Measurements from ENCODE around the gene MAB21L3. TPM values are rescaled to one million over a fixed set of nuclear protein-coding genes. Genes with fewer than 3 reads are reported as not detected.

Gene MAB21L3
- total and polyA plus RNA-seq, 2 experiments from 2014 or later, result not detected

DNA sequence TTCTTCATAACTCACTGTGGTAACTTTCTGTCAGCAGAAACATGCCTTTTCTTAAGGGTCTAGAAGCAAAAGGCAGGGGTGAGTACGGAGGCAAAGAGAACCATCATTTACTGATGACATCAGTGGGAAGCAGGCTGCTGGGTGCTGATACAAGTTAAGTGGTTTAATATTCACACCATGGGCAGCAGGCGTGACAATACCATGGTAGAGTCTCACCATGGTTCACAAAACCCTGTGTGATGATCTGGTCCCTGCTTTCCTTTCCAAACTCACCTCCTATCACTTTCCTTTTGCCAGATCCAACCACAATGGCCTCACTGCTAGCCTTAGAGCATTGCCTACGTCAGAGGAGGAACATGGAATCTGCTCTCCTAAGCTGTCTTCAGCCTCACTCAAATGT lies 8.7 kb downstream of the MAB21L3 start:
- no peaks in the 10 kb centered on the region for H3K9me2 ChIP-seq (ENCODE audit: insufficient read depth)
- ATAC-seq (no peak), DNase-seq (ENCODE audit: low spot score) (no peak)
- H3K4me3 Mint-ChIP-seq, result no peak overlapping the region
- no peaks in the 10 kb centered on the region; the same call in 1 of the 2 replicates for H4K20me1 ChIP-seq (replicated peaks; ENCODE audit: insufficient read depth)
- H3K27me3 Mint-ChIP-seq (ENCODE audit: insufficient read depth, low read depth, poor library complexity), result no peaks in the 10 kb centered on the region
- TF ChIP-seq JUNB (IDR thresholded peaks at IDR 0.05; ENCODE audit: unreplicated experiment) (no peak), STAT1 (IDR thresholded peaks at IDR 0.05; ENCODE audit: unreplicated experiment) (no peak), CREB1 (CRISPR knock-in tag; IDR thresholded peaks at IDR 0.05; ENCODE audit: low read depth) (no peak), ZNF462 (CRISPR knock-in tag; IDR thresholded peaks at IDR 0.05) (no peak), EZH2phosphoT487 (IDR thresholded peaks at IDR 0.05; ENCODE audit: unreplicated experiment) (no peak), POLR2AphosphoS5 (IDR thresholded peaks at IDR 0.05; ENCODE audit: low read depth) (no peak)
- TF ChIP-seq, protein P1, sequence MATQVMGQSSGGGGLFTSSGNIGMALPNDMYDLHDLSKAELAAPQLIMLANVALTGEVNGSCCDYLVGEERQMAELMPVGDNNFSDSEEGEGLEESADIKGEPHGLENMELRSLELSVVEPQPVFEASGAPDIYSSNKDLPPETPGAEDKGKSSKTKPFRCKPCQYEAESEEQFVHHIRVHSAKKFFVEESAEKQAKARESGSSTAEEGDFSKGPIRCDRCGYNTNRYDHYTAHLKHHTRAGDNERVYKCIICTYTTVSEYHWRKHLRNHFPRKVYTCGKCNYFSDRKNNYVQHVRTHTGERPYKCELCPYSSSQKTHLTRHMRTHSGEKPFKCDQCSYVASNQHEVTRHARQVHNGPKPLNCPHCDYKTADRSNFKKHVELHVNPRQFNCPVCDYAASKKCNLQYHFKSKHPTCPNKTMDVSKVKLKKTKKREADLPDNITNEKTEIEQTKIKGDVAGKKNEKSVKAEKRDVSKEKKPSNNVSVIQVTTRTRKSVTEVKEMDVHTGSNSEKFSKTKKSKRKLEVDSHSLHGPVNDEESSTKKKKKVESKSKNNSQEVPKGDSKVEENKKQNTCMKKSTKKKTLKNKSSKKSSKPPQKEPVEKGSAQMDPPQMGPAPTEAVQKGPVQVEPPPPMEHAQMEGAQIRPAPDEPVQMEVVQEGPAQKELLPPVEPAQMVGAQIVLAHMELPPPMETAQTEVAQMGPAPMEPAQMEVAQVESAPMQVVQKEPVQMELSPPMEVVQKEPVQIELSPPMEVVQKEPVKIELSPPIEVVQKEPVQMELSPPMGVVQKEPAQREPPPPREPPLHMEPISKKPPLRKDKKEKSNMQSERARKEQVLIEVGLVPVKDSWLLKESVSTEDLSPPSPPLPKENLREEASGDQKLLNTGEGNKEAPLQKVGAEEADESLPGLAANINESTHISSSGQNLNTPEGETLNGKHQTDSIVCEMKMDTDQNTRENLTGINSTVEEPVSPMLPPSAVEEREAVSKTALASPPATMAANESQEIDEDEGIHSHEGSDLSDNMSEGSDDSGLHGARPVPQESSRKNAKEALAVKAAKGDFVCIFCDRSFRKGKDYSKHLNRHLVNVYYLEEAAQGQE (IDR thresholded peaks at IDR 0.05; ENCODE audit: unreplicated experiment), result no peak
- no peaks in the 10 kb centered on the region for H3K4me1 ChIP-seq (ENCODE audit: insufficient read depth)
- H3F3A ChIP-seq (replicated peaks; ENCODE audit: low read depth), result no peaks in the 10 kb centered on the region
- no peak overlapping the region for H3K4me2 ChIP-seq
- no peaks in the 10 kb centered on the region for H3K27me3 ChIP-seq (ENCODE audit: insufficient read depth)
- no peak overlapping the region for H3K4me3 ChIP-seq
- no peaks in the 10 kb centered on the region for H3K36me3 ChIP-seq (ENCODE audit: insufficient read depth)
- no peak overlapping the region for H2AFZ ChIP-seq
- H3K27ac Mint-ChIP-seq, result no peak overlapping the region
- no peaks in the 10 kb centered on the region for H3K4me1 Mint-ChIP-seq
- no peaks in the 10 kb centered on the region for H3K36me3 Mint-ChIP-seq (ENCODE audit: low read depth)
- H3K79me2 ChIP-seq (replicated peaks; ENCODE audit: insufficient read depth), result no peaks in the 10 kb centered on the region
- no peak overlapping the region for H3K27ac ChIP-seq (ENCODE audit: low read depth)
- no peaks in the 10 kb centered on the region for H3K9me3 Mint-ChIP-seq

Measured in GM23338 (cell line).